ENCODE measurements around the gene ANKRD11.
"Not testable (repeated sequence)": the region's sequence is repeated elsewhere in the genome, so short reads cannot be mapped to it uniquely, and the experiment has no call there.

ANKRD11 gene

GRCh38 chr16:89401205-89401604 is 89.2 kb downstream of the ANKRD11 start:
- no peak for DNase-seq

GRCh38 chr16:89400740-89401139 is 89.6 kb downstream of the ANKRD11 start:
- DNase-seq: no peak

GRCh38 chr16:89398924-89399323 is 91.4 kb downstream of the ANKRD11 start:
- no peak for DNase-seq

GRCh38 chr16:89397331-89397861 is 93.0 kb downstream of the ANKRD11 start:
- DNase-seq: no peak

- DNase-seq: no peak
These were observed 94.2 kb downstream of the ANKRD11 start for GRCh38 chr16:89396156-89396555.

GRCh38 chr16:89395150-89396142 is 94.9 kb downstream of the ANKRD11 start:
- no peak for DNase-seq

GRCh38 chr16:89393738-89394406 is 96.5 kb downstream of the ANKRD11 start:
- no peak for DNase-seq

GRCh38 chr16:89392881-89393737 is 97.3 kb downstream of the ANKRD11 start:
- DNase-seq: no peak

GRCh38 chr16:89390224-89390583 is 100.2 kb downstream of the ANKRD11 start:
- DNase-seq: not testable (repeated sequence)

- DNase-seq: not testable (repeated sequence)
These were observed 100.7 kb downstream of the ANKRD11 start for GRCh38 chr16:89389504-89390223.

GRCh38 chr16:89388536-89388935 is 101.8 kb downstream of the ANKRD11 start:
- no peak for DNase-seq

GRCh38 chr16:89386306-89387185 is 103.8 kb downstream of the ANKRD11 start:
- DNase-seq: no peak

- no peak for DNase-seq
These were observed 104.6 kb downstream of the ANKRD11 start for GRCh38 chr16:89385712-89386111.

- no peak for DNase-seq
These were observed 106.1 kb downstream of the ANKRD11 start for GRCh38 chr16:89384282-89384681.

- no peak for DNase-seq
These were observed 107.0 kb downstream of the ANKRD11 start for GRCh38 chr16:89383095-89384003.

- DNase-seq: not testable (repeated sequence)
These were observed 107.8 kb downstream of the ANKRD11 start for GRCh38 chr16:89382555-89382954.

- DNase-seq: no peak
These were observed 108.6 kb downstream of the ANKRD11 start for GRCh38 chr16:89381788-89382187.

- DNase-seq: no peak
These were observed 109.7 kb downstream of the ANKRD11 start for GRCh38 chr16:89380681-89381080.

- no peak for DNase-seq
These were observed 111.2 kb downstream of the ANKRD11 start for GRCh38 chr16:89378947-89379771.

All from SIG-M5 (cell line).